Stimulated activated CD8-positive, alpha-beta memory T cell treated with anti-CD3 and anti-CD28 coated beads, Interleukin-15, amount 100 ng/mL, for 48 hours (primary cell): ENCODE data around the gene ZNF892.
"Not testable (repeated sequence)": the region's sequence is repeated elsewhere in the genome, so short reads cannot be mapped to it uniquely, and the experiment has no call there.

Experiments
- DNase-seq, 2 donors: peaks; one replicate each; pipeline ENCODE4 v3.0.0-alpha.2; 2020; ENCODE audit warnings: low read depth in 2 of 2

The ZNF892 gene

DNA sequence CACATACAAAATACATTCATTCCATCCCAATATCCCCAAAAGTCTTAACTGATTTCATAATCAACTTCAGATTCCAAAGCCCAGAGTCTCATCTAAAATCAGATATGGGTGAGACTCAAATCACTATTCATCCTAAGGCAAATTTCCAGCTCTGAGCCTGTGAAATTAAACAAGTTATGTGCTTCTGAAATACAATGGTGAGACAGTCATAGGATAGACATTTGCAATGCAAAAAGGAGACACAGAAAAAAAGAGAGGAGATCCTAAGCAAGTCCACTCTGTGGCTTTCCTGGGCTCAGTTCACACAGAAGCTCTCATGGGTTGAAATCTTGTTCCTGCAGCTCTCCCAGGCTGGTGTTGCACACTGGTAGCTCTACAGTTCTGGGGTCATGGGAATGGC lies 18.3 kb downstream of the ZNF892 start:
- no peak for DNase-seq

DNA sequence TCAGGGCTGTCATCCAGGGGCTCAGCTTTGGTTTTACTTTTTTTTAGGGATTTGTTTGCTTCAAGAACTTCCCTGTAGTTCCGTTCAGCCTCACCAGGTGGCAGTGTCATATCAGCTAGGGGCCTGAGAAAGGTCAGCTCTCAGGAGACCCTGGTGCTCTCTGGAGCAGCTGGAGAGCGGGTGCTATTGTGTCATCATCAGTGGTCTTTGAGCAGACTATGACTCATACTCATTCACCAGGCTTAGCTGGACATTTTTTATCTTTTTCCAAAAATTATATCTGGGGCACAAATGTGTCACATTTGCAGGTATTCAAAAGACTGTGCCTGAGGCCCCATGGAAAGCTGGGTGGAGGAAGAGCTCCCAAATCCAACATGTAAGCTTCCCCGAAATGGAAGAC lies 24.4 kb downstream of the ZNF892 start:
- no peak for DNase-seq

DNA sequence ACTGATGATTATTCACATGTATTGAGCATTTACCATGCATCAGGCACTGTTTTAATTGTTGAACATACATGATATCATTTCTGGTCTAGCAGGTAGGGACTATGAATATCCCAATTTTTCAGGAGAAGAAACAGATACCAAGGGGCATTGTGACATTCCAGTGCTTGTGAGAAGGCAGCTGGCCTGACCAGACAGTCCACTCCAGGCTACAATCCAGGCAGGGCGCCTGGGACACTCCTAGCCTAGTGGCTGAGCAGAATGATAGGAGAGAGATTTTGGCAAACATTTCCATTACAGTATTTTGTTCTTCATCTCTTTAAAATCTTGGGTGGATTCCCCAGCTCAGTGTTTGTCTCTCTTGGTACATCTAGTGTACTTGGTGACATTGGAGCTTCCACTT lies 24.9 kb downstream of the ZNF892 start:
- no peak for DNase-seq

DNA sequence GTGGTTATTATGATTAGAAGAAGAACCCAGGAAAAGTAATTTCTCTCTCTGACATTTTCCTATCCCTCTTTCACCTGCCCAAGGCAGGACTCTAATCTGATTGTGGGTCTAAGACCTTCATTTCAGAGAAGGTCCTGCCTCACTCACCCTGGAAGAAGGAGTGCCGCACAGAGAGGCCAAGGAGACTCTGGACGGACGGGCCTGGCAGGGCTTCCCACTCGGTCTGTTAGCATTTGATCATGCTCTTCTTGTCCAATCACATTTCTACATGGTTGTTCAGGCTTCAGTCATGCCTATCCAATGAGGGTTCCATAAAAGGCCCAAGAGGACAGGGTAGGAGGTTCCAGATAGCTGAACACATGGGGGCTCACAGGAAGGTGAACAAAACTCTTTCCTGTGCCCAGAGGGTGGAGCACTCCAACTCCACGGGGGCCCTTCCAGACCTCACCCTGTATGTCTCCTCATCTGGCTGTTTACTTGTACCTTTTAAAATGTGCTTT lies 27.0 kb downstream of the ZNF892 start:
- no peak for DNase-seq

DNA sequence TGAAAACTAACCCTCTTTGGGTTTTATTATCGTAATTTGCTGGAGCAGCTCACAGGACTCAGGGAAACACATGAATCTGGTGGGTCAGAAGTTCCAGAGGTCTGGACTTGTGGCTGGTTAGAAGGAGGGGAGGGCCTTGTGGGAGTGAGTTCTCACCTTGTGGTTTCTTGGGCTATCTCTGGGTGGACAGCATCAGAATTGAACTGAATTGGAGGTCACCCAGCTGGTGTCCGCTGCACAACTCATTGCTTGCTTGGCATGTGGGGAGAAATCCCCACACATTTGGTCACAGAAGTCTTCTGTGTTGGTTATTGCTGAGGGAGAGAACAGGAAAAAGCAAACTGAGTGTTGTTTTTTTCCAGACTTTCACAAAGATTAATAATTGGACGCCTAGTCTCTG lies 27.5 kb downstream of the ZNF892 start:
- no peak for DNase-seq

DNA sequence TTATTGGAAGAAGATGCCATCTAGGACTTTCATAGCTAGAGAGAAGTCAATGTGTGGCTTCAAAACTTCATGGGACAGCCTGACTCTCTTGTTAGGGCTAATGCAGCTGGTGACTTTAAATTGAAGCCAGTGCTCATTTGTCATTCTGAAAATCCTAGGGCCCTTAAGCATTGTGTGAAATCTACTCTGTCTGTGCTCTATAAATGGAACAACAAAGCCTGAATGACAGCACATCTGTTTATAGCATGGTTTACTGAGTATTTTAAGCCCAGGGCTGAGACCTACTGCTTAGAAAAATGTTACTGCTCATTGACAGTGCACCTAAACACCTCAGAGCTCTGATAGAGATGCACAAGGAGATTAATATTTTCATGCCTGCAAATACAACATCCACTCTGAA lies 30.8 kb downstream of the ZNF892 start:
- no peak for DNase-seq

DNA sequence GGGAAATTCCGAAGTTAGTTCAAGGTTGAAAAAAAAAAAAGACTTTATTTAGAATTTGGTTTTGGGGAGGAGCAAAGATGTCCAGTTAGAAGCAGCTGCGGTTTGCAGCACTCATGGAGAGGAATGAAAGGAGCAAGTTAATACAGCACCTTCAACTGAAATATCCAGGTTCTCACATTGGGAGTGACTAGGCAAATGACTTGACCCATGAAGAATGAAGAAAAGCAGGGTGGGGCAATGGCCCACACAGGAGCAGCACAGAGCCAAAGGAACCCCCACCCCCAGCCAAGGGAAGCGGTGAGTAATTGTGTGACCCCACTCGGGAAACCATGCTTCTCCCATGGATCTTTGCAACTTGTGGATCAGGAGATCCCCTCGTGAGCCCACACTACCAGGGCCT lies 32.8 kb downstream of the ZNF892 start:
- DNase-seq = no peak

DNA sequence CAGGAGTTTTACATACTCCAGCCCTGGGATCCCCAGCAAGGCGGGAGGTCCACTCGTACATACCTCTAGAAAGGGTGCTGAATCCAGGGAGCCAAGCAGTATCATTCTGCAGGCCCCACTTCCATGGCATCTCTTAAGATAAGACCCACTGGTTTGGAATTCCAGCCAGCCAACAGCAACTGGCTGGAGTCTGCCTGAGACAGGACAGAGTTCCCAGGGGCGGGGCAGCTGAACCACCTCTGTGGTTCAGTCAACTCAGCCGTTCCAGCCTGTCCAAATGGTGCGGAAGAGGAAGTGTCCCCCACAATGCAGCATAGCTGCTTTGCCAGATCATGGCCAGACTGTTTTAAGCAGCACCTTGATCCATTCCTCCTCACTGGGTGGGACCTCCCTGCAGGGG lies 33.2 kb downstream of the ZNF892 start:
- DNase-seq = no peak

DNA sequence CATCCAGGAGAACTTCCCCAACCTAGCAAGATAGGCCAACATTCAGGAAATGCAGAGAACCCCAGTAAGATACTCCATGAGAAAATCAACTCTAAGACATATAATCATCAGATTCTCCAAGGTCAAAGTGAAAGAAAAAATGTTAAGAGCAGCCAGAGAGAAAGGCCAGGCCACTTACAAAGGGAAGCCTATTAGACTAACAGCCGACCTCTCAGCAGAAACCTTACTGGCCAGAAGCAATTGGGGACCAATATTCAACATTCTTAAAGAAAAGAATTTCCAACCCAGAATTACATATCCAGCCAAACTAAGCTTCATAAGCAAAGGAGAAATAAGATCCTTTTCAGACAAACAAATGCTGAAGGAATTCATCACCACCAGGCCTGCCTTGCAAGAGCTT lies 34.8 kb downstream of the ZNF892 start:
- DNase-seq = not testable (repeated sequence)
